T47D (cell line): ENCODE results near the gene BMI1.
"Not testable (repeated sequence)": the region's sequence is repeated elsewhere in the genome, so short reads cannot be mapped to it uniquely, and the experiment has no call there.

Experiments used
- DNase-seq, 2 experiments: peaks; one replicate each; pipeline versions ENCODE4 v3.0.0 to v3.0.0-alpha.2; 2011 to 2012; ENCODE audit warnings: low read depth in 1 of 2, low spot score in 1 of 2
- JUND ChIP-seq: IDR thresholded peaks from 2 replicates; pipeline ENCODE4 v1.6.1; 2012; ENCODE audit warnings: low read depth
- in situ Hi-C: cut with HindIII; loops from 2 replicates; pipeline ENCODE4 v1.10.0; 2016; ENCODE audit warnings: low sequenced_read_pairs, low pct_unique_long_range_greater_than_20kb

BMI1 gene

GRCh38 chr10:22345301-22346095, 24.6 kb downstream of the BMI1 start, which contains the start of gene SPAG6:
Gene SPAG6 (plus strand): TSS chr10:22345496. CDS start chr10:22345612, 116 bp downstream.
- DNase-seq = no peak
- in situ Hi-C loops = no loop called here
- no peak for TF ChIP-seq JUND

GRCh38 chr10:22346096-22346661, 25.3 kb downstream of the BMI1 start:
- DNase-seq = no peak
- TF ChIP-seq JUND = no peak
- in situ Hi-C loops = no loop called here

- in situ Hi-C loops = no loop called here
- TF ChIP-seq JUND = no peak
- no peak for DNase-seq
These were observed 28.9 kb downstream of the BMI1 start for GRCh38 chr10:22349755-22350154.

- DNase-seq = no peak
- in situ Hi-C loops = no loop called here
- TF ChIP-seq JUND = no peak
These were observed 30.3 kb downstream of the BMI1 start for GRCh38 chr10:22351131-22351703.

- no peak for TF ChIP-seq JUND
- DNase-seq = no peak
- in situ Hi-C loops = no loop called here
These were observed 35.5 kb downstream of the BMI1 start for GRCh38 chr10:22356324-22356873.

- DNase-seq, in situ Hi-C loops: not testable (repeated sequence)
These were observed 36.9 kb downstream of the BMI1 start for GRCh38 chr10:22357770-22358169.

- in situ Hi-C loops = no loop called here
- TF ChIP-seq JUND = no peak
- DNase-seq = no peak
These were observed 42.4 kb downstream of the BMI1 start for GRCh38 chr10:22363305-22363704.

GRCh38 chr10:22364407-22365140, 43.7 kb downstream of the BMI1 start:
- in situ Hi-C loops = no loop called here
- no peak for DNase-seq
- no peak for TF ChIP-seq JUND

GRCh38 chr10:22365233-22365632, 44.3 kb downstream of the BMI1 start:
- no peak for DNase-seq
- in situ Hi-C loops = no loop called here
- no peak for TF ChIP-seq JUND

- no peak for TF ChIP-seq JUND
- in situ Hi-C loops = no loop called here
- DNase-seq = no peak
These were observed 44.9 kb downstream of the BMI1 start for GRCh38 chr10:22365644-22366434.

- DNase-seq = no peak
- in situ Hi-C loops = no loop called here
These were observed 45.5 kb downstream of the BMI1 start for GRCh38 chr10:22366435-22366703.

GRCh38 chr10:22366771-22367170, 45.9 kb downstream of the BMI1 start:
- in situ Hi-C loops = no loop called here
- no peak for TF ChIP-seq JUND
- DNase-seq = no peak

More at GRCh38 chr10:22366435-22366703, 45.5 kb downstream of the BMI1 start:
- TF ChIP-seq JUND = no peak
